Measurements from ENCODE around the gene CHRD.

The CHRD gene

DNA sequence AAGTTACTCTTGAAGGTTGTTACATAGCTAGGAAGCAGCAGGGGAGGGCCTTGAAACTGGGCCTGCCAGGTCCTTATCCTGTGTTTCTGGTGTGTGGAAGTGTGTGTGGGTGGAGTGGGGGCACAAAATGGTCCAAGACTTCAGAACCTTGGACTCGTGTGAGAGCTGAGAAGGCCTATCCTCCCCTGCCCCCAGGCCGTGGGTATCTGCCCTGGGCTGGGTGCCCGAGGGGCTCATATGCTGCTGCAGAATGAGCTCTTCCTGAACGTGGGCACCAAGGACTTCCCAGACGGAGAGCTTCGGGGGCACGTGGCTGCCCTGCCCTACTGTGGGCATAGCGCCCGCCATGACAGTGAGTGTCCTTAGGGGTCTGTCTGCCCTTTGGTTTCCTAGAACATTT, 4.5 kb downstream of the CHRD start:
- DNase-seq, result no peak

DNA sequence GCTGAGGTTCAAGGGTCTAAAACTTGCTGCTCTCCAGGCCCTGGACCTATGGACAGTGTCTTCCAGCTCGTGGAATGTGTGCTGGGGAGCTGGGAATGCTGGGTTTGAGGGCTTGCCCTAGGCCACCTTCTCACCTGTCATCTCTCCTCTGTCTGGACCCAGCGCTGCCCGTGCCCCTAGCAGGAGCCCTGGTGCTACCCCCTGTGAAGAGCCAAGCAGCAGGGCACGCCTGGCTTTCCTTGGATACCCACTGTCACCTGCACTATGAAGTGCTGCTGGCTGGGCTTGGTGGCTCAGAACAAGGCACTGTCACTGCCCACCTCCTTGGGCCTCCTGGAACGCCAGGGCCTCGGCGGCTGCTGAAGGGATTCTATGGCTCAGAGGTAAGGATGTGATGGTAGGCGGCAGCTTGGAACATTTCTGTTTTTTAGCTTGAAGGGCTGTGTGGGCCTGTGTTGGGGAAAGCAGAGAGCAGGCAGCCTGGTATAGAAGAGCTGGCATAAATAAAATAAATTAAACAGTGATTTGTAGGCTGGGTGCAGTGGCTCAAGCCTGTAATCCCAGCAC, 5.1 kb downstream of the CHRD start:
- no peak for DNase-seq

- DNase-seq, result no peak
Observed at GRCh38 chr3:184386047-184386806, 6.4 kb downstream of the CHRD start.

- DNase-seq, result no peak
Observed at GRCh38 chr3:184387174-184387714, 7.4 kb downstream of the CHRD start.

DNA sequence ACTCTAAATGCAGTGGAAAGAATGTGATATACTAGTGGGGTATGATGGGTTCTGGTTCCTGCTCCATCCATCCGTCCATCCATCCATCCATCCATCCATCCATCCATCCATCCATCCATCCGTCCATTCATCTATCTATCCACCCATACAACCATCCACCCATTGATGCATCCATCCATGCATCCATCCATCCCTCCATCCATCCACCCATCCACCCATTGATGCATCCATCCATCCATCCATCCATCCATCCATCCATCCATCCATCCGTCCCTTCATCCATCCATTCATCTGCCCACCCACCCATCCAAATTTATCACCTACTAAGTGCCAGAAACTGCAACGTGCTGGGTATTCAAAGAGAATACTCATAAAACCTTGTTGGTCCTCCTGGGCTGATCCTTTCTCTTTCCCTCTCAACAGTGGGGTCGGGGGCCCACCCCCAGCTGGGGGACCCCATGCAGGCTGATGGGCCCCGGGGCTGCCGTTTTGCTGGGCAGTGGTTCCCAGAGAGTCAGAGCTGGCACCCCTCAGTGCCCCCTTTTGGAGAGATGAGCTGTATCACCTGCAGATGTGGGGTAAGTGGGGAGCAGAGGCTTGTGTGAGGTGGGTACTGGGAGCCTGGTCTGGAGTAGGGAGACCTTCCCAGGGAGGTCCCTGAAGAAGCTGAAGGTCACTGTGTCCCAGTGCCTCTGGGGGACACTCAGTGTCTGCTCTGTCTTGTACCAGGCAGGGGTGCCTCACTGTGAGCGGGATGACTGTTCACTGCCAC, 8.5 kb downstream of the CHRD start:
- no peak for DNase-seq

DNA sequence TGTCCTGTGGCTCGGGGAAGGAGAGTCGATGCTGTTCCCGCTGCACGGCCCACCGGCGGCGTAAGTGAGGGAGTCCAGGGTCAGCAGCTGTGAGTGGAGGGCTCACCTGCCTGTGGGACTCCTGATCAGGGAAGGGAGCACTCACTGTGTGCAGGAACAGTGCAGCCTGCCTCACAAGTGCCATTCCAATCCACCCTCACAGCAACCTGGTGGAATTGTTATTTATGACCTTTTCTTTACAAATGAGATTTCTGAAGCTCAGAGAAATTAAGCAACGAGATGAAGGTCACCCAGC, 9.0 kb downstream of the CHRD start:
- DNase-seq, result no peak

- DNase-seq, result no peak
Observed at GRCh38 chr3:184389384-184389783, 9.5 kb downstream of the CHRD start.

DNA sequence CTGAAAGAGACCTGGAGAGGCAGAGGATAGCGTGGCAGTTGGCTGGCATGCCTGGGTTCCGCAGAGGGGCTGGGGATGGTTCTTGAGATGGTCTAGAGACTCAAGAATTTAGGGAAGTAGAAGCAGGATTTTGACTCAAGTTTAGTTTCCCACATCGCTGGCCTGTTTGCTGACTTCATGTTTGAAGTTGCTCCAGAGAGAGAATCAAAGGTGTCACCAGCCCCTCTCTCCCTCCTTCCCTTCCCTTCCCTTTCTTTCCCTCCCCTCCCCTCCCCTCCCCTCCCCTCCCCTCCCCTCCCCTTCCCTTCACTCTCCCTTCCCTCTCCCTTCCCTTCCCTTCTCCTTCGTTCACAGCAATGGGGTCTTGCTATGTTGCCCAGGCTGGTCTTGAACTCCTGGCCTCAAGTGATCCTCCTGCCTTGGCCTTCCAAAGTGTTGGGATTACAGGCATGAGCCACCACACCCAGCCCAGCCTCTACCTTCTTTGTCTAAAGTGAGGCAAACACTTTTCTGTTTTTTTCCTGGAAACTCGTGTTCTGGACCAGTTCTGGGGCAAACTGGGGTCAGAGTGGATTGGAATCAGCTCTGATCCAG, 10.2 kb downstream of the CHRD start:
- DNase-seq, result no peak

DNA sequence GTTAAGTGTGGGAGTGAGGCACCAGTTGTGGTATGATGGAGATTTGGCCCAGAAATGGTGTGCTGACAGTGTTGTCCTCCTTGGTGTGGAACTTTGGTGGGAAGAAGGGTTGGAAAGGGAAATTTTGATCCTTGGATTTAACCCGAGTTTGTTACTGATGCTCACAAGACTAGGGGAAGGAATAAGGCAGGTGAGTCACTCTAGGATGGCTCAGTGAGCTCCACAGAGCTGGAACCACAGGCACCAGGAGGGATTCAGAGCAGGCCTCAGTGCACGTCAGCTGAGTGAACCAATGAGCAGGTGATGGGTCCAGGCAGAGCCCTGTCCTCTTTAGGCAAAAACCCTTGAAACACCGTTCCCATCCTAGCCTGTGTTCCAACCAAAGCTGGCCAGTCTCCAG, 11.4 kb downstream of the CHRD start:
- no peak for DNase-seq

DNA sequence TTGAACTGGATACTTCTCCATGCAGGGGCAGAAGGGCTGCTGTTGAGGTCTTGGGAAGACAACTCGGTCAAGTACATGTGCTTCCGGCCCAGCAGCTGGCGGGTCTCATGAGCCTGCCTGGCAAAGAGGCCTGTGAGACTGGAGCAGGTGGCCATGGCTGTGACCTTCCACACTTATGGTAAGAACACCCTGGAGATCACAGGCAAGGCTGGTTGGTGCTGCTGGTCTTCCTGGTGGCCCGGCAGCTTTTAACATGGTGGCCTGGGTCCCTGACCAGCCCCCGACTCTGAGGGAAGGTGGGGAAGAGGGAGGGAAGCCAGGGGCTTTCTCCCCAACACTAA, 15.4 kb downstream of the CHRD start:
- DNase-seq, result no peak

DNA sequence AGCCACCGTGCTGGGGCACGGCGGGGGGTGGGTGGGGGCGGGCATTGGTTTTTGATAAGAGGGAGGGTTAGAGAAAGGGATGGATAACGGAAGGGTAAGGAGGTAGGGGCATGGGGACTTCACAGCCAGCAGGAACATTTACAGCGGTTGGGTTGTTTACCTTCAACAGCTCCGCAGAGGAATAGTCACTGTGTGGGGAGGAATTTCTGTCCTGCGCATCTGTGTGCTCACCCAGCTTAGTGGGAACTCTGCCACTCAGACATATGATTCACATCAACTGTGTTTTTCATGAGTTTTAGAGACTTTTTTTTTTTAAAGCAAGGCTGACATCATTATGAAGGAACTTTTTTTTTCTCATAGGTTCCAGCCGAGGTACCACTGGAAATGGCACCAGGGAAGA, 19.6 kb downstream of the CHRD start:
- peak; percentile 95 for DNase-seq

- no peak for DNase-seq
Observed at GRCh38 chr3:184405075-184406030, 25.5 kb downstream of the CHRD start.

DNA sequence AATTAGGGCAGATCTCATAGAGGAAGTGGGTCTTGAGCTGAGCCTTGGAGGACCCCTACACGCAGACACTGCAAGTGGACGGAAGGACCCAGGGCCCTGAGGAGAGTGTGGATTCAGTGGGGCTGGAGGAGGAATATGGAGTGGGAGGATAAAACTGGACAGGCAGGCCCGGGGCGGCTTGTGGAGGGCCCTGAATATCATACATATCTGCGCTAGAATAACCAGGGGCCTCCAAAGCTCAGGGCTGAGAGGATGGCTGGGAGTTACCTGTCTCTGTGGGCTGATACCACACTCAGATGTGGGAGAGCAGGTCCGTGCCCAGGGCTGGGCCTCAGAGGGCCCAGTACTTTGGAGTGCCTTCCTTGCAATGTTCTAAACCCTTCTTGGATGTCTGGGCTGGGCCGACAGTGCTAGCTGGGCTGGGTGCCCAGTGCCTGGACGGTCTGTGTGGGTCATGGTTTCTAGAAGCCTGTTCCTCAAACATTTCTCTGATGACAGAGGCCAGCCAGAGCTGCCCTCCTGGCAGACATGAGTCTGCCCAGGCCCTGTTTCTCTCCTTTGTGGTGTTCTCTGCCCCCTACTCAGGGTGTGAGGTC, 29.6 kb downstream of the CHRD start:
- no peak for DNase-seq

DNA sequence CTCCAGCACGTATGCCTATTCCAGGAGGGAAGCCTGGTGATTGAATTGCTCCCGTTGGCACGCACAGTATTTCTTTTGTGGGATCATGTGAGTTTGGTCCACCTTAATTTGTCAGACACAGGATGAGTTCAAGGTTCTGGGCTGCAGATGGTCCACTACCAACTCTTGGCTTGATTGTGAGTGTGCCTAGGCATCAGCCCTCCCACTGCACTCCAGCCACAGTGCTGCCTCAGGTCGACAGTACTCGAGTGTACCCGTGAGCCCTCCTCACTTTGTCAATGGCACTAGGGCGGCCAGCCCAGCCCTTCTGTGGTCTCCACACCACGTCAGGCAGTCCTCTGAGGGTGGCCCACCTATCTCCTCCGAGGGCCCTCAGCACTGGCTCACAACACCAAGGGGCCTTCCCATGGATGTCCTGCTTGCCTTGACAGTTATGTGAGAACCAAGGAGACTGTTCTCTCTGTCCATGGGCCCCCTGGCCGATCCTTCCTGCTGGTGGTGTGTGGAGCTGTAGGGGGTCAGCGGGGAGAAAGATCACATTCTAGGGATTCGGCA, 30.2 kb downstream of the CHRD start:
- no peak for DNase-seq

DNA sequence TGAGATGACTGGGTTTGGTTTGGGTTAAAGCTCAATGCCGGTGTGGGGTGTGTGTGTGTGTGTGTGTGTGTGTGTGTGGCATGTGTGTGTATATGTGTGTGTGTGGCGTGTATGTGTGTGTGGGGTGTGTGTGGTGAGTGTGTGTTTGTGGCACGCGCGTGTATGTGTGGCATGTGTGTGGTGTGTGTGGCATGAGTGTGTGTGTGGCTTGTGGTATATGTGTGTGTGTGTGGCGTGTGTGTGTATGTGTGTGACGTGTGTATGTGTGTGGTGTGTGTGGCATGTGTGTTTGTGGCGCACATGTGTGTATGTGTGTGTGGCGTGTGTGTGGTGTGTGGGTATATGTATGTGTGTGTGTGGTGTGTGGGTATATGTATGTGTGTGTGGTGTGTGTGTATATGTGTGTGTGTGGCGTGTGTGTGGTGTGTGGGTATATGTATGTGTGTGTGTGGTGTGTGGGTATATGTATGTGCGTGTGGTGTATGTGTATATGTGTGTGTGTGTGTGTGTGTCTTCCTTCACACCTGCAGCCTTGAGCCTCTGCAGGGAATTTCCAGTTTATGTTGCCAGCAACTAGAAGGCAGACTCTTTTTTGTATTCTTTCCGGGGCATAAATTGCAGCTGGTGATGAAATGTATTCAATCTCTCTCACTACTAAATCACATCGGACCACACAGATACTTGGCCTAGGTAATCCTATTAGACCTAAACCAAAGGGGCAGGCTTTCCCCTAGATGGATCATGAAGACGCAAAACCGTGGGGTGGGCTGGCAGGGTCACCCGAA, 34.8 kb downstream of the CHRD start:
- DNase-seq, result no peak

- DNase-seq, result no peak
Observed at GRCh38 chr3:184415203-184415490, 35.3 kb downstream of the CHRD start.

DNA sequence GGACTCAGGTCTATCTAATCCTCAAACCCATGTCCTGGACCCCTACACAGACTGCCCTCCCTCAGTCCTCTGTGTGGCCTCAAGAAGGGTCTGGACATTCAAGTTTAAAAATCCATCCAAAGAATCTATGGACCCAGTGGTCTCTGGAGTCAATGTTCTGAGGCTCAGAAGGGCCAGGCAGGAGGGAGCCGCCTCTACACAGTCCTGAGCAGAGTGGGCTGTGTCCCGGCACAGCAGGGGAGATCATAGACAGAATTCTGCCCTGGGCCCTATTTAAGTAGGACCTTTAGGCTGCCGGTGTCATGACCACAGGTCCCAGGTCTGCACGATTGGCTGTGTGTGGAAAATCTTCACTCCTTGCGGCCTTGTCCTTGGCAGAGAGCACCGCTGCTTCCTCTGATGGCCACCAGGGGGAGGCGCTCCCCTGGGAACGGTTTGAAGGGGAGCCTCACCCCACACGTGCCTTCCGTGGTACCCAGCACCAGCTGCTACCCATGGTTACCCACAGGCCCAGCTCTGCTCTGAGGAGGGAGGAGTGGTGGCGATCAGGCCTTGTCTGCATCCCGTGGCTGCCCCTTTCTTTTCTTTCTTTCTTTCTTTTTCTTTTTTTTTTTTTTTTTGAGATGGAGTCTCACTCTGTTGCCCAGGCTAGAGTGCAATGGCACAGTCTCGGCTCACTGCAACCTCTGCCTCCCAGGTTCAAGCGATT, 37.9 kb downstream of the CHRD start:
- peak; percentile 55 for DNase-seq

- no peak for DNase-seq
Observed at GRCh38 chr3:184419171-184419570, 39.3 kb downstream of the CHRD start.

DNA sequence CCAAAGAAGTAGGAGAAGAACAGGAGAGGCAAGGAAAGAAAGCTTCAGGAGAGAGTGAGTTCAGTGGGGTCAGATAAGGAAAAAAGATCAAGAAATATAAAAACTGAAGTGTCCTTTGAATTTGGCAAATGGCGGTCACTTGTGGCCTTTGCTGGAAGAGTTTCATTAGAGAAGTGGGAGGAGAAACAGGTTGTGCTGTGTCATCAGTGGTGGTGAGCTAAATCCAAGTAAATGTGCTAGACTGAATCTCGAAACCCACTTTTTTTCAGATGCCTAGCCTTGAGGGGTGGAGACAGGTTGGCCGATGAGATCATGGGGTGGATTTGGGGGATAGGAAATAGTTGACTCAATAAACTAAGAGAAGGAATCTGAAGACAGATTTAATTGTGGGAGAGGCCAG, 43.7 kb downstream of the CHRD start:
- no peak for DNase-seq

DNA sequence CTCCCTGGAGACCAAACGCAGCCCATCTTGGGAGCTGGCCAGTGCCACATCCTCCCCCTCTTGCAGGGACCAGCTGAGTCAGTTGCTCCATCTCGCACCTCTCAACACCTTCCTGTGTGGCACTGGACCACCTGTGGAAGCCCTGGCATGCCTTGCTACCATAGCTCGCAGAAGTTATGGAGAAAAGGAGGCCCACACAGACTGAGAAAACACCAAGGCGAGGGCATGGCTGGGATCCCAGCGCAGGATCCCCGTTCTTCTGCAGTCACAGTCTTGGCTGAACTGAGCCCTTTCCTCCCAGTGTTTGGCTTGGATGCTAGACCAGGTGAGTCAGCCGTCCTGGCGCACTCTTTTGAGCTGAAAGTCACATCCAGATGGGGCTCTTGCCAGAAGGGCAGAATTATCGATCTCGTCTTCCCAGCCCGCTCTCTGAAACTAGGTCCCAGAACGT, 46.9 kb downstream of the CHRD start:
- DNase-seq, result no peak
